Measurements from ENCODE around the gene C11orf21.
"Not testable (repeated sequence)": the region's sequence is repeated elsewhere in the genome, so short reads cannot be mapped to it uniquely, and the experiment has no call there.

Gene C11orf21

DNA sequence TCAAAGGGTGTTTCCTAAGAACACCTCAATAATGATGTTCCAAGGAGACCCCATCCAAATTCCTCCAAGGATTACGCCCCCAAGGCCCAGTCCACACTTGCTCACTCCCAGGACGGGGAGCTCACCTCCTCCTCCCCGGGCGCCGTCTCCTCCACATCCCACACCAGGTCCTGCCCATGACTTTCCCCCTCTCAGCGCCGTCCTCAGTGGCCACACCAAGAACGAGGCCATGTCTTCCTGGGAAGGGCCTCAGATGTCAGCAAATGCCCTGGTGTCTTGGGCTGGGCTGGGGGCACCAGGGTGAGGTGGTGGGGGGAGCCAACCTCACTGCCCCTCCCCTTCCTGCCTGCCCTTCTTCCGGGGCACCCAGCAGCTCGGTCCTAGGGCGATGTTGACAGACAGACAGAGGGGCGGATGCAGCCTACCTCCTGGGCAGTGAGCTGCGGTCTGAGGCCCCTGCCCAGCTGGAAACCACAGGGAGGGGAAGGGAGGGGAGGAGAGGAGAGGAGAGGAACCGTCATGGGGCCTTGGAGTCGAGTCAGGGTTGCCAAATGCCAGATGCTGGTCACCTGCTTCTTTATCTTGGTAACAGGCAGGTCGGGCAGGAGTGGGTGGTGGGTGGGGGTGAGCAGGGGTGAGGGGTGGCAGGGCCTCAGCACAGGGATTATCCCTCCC, at the start of gene C11orf21, which contains the start of gene TSPAN32:
C11orf21 (minus strand) TSS at position 288 of the 675 bp plus-strand sequence; CDS start at position 178, 110 bp downstream.
TSPAN32 (plus strand) TSS at position 383 of the 675 bp plus-strand sequence; CDS start at position 520, 137 bp downstream.
- DNase-seq, result peak; percentile 40

DNA sequence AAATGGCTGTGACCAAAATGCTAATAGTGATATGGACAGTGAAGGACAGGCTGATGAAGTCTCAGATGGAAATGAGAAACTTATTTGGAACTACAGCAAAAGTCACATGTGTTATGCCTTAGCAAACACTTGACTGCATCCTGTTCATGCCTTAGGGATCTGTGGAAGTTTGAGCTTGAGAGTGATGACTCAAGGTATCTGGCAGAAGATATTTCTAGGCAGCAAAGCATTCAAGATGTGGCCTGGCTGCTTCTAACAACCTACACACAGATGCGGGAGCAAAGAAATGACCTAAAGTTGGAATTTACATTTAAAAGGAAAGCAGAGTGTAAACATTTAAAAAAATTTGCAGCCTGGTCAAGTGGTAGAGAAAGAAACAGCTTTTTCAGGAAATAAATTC, 47.3 kb upstream of the C11orf21 start:
- no peak for DNase-seq

DNA sequence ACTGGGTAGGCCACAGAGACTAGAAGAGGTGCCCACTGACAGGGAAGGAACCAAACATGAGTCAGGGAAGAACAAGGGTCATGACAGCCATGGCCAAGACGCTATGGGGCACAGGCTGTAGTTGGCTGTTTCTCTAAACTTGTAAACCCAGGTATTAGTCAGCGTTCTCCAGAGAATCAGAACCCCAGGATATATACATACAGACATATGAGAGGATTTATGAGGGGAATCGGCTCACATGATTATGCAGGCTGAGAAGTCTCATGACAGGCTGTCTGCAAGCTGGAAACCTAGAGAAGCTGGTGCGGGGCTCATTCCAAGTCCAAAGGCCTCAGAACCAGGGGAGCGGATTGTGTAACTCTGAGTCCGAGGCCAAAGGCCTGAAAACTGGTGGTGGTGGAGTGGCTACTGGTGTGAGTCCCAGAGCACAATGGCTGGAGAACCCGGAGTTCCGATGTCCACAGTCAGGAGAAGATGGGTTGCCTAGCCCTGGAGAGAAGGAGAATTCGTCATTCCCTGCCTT, 45.7 kb upstream of the C11orf21 start:
- DNase-seq, result no peak

DNA sequence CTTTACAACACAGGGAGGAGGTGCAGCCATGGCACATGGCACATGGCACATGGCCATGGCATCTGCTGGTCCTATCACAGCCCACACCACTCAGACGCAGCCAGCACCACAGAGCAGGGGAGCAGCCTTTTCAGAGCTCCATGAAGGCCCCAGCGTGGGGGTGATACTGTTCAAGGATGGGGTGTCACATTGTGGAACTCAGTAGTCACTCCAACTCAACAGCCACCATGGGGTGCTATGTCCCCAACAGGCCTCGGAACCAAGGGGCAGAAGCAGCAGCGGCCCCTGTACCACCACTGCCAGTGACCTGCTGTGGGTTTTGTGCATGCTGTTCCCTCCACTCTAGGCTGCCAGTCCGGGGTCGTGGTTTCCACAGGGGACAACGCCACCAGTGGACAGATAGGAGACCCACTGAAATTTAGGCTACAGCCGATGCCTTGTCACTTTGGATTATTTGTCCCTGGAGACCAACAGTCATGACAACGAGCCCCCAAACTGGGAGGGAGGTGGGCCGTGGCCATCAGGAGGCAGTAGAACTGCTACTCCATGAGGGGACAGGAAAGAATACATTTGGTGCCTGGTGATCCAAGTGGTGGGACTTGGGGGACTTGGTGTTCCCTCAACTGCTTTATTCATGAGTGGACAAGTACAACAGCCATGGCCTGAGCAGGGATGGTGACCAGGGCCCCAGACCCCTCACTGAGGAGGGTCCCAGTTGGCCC, 45.0 kb upstream of the C11orf21 start:
- no peak for DNase-seq

DNA sequence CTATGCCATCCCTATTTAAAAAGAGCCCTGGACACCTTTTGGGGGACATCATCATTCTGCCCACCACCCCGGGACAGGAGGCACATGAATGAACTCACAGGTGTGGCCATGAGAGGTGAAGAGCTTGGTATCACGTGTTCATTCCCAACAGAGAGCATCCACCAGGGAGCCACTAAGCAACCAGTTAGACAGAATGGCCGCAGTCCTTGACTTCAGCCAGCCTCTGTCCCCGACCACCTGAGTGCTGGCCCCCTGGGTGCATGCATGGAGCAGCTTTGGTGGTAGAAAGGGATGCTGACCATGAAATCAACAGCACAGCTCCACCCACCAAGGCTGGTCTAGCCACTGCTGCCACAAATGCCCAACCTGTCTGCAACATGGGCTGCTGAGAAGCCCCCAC, 44.3 kb upstream of the C11orf21 start:
- no peak for DNase-seq

DNA sequence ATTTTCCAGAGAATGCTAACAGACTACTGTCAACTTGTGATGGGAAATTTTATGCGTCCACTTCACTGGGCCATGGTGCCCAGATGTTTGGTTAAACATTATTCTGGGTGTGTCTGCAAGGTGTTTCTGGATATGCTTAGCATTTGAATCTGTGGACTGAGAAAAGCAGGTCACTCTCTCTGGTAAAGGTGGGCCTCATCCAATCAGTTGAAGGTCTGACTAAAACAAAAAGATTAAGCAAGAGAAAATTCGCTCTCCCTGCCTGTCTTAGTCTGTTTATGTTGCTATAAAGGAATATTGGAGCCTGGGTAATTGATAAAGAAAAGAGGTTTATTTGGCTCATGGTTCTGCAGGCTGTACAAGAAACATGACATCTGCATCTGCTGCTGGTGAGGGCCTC, 43.3 kb upstream of the C11orf21 start:
- DNase-seq, result no peak

DNA sequence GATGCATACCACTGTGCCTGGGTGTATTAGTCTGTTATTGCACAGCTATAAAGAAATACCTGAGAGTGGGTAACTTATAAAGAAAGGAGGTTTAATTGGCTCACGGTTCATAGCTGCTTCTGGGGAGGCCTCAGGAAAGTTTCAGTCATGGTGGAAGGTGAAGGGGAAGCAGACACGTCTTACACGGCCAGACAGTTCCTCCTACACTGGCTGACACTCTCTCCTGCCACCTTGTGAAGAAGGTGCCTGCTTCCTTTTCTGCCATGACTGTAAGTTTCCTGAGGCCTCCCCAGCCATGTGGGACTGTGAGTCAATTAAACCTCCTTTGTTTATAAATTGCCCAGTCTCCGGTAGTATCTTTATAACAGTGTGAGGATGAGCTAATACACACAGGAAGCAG, 41.8 kb upstream of the C11orf21 start:
- DNase-seq, result no peak

DNA sequence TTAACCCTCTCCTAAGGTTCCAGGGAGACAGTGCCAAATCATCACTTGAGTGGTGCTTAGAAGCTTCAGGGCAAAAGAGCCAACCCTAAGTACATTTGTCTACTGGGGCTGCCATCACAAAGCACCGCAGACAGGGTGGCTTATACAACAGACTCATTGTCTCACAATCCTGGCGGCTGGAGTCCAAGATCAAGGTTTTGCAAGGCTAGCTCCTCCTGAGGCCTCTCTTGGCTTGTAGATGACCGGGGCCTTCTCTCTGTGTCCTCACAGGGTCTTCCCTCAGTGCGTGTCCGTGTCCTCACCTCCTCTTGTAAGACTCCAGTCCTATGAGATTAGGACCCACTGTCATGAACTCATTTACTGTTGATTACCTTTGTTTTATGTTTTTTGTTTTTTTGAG, 41.3 kb upstream of the C11orf21 start:
- DNase-seq, result no peak

DNA sequence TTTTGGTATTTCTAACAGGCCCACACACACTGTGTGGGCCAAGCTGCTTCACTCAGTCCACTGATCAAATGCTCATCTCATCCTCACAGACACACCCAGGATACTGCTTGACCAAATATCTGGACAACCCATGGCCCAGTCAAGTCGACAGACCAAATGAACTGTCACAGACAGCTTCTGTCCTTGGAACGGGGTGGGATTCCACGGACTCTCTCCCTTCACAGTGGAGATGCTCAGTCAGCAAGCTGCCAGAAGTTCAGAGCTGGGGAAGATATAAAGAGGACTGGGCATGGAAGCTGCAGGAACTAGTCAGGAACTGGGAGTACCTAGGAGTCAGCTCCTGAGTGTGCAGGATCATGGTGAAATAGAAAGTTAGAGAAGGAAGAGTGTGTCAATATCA, 40.8 kb upstream of the C11orf21 start:
- no peak for DNase-seq

DNA sequence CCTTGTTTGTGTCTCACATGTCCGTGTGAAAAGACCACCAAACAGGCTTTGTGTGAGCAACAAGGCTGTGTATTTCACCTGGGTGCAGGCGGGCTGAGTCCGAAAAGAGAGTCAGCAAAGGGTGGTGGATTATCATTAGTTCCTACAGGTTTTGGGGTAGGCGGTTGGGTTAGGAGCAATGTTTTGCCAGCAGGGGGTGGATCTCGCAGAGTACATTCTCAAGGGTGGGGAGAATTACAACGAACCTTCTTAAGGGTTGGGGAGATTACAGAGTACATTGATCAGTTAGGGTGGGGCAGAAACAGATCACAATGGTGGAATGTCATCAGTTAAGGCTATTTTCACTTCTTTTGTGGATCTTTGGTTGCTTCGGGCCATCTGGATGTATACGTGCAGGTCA, 37.0 kb upstream of the C11orf21 start:
- not testable (repeated sequence) for DNase-seq

DNA sequence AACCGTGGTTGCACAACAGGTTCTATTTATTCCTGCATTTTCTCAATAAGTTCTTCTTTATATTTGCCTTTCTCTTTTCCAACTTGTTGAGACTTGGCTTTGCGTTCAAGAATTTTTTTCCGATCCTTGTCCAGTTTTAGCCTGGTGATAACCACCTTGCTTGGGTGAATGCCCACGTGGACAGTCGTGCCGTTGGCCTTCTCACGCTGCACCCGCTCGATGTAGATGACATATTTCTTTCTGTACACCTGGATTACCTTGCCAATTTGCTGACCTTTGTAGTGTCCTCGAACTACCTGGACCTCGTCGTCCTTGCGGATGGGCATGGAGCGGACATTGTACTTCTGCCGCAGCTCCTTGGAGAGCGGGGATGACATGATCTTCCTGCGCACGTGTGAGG, 33.6 kb upstream of the C11orf21 start:
- DNase-seq, result not testable (repeated sequence)

DNA sequence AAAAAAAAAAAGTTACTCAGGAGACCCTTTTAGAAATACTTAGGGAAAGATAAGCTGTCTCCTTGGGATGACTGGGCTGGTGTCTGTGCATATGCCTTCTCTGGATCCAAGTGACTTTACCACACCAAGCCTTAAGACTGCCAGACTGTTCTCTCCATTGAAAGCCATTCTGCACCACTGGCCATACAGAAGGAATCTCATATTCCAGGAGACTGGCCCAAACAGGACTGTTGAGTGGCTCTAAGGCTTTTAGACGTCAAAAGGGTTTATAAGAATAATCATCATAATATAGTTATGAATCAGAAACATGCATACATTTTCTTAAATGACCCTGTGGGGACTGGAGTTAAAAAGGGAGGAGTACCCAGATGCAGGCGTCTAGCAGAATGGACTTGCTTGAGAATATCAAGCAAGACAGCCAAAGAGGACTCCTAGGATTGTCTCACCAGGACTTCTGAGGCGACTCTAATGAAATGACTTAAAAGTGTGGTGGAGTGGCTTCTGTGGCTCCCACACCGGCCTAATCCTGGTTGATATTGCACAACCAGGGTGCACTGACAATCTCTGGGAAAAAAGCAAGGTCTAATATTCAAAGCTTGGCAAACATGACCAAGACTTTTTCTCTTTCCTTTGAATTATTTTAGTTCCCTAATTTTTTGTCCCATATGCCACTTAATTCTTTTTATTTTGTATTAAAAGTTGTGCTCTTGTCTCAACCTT, 31.9 kb upstream of the C11orf21 start:
- not testable (repeated sequence) for DNase-seq

DNA sequence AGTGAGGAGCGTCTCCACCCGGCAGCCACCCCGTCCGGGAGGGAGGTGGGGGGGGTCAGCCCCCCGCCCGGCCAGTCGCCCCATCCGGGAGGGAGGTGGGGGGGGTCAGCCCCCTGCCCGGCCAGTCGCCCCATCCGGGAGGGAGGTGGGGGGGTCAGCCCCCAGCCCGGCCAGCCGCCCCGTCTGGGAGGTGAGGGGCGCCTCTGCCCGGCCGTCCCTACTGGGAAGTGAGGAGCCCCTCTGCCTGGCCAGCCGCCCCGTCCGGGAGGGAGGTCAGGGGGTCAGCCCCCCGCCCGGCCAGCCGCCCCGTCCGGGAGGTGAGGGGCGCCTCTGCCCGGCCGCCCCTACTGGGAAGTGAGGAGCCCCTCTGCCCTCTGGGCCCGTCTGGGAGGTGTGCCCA, 30.9 kb upstream of the C11orf21 start:
- DNase-seq, result not testable (repeated sequence)

DNA sequence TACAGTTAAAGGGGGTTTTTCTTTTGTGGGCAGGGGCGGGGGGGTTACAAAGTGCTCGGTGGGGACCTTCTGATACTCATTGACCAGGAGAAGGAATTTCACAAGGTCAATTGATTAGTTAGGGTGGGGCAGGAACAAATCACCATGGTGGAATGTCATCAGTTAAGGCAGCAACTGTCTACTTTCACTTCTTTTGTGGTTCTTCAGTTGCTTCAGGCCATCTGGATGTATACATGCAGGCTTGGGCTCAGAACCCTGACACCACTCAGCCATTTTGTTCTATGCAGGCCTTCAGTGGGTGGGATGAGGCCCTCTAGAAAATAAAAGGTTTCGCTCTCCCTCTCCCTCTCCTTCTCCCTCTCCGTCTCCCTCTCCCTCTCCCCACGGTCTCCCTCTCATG, 29.7 kb upstream of the C11orf21 start:
- DNase-seq, result no peak

DNA sequence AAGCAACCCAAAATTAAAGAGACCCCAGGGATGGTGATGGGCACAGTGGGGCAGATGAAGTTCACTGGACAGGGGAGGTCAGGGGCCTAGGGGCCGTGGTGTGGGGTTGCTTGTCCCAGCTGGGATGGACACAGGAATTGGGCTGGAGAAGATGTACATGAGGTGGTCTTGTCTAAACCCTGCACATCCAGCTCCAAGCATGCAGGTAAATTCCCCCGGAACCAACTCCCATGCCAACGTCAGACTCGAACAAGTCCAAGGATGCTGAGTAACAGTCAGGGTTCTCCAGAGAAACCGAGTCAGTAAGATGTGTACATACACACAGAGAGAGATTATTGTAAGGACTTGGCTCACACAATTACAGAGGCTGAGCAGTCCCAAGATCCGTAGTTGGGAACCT, 29.0 kb upstream of the C11orf21 start:
- no peak for DNase-seq

DNA sequence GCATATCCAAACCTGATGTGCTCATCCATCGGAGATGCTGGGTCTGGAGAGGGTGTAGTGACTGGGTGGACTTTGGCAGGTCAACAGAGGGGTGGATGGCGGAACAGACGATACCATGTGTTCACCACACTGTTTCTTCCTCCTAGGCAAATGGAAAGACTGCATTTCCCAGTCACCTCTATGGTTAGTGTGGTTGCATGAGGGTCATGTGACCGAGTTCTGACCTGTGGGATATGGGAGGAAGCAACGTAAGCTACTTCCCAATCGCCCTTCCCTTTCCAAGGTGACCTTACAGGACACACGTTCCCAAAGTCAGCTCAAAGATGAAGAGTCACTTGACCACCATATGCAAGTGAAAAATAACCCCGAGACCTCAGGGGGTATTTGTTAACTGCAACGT, 27.8 kb upstream of the C11orf21 start:
- no peak for DNase-seq

DNA sequence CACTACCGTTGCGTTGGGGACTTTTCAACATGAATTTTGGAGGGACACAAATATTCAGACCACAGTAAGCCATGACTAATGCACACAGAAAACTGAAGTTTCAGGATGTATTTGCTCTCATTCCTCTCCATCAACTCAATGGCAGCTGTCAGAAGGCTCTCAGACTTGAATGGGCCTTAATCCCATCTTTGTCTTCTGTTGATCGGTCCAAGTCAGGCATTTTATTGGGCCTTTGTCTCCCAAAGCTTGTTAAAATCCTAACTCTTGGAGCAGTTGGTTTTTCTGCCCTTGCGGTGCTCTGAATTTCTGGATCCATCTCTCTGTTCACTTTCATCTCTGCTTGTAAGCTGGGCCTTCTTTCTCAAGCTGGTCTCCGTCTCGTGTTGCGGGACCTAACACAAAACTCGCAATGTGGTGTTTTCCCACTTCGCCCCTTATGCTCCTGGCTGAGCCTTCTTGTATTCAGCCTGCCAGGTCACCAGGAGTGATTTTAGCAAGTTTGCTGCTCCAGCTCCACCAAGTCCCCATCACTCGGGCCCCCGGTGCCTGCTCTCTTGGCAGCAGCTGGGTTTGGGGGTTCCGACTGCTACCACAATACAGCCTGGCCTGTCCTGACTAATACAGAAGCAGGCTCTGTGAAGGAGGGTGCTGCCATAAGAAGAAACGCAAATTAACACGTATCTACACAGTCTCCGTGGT, 27.1 kb upstream of the C11orf21 start:
- no peak for DNase-seq

DNA sequence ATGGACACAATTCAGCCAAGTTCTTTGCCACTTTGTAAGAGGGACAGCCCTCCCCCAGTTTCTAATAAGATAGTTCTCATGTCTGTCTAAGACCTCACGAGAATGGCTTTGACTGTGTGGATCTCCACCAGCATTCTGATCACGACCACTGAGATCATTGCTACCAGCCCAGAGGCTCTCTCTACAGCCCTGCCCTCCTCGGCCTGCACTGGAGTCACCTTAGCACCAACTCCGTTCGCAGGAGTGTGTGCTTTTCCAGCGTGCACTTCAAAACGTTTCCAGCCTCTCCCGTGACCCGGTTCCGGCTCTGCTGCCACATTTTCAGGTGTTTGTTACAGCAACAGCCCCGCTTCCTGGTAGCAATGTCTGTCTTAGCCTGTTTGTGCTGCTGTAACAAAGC, 26.3 kb upstream of the C11orf21 start:
- no peak for DNase-seq

DNA sequence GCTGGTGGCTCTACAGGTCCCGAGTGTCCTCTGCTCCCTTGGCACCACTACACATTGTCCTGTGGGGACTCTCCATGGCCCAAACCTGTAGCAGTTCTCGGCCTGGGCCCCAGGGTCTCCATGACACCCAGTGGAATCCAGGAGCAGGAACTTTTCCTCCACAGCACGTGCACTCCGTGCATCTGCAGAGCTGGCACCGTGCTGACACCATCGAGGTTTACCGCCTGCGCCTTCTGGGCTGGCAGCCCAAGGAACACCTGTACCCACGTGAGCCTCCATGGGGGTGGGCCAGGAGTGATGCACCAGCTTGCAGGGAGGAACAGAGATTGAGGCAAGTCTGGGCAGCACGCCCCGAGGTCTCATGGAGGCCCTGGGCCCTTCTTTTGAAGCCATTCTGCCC, 25.3 kb upstream of the C11orf21 start:
- no peak for DNase-seq

DNA sequence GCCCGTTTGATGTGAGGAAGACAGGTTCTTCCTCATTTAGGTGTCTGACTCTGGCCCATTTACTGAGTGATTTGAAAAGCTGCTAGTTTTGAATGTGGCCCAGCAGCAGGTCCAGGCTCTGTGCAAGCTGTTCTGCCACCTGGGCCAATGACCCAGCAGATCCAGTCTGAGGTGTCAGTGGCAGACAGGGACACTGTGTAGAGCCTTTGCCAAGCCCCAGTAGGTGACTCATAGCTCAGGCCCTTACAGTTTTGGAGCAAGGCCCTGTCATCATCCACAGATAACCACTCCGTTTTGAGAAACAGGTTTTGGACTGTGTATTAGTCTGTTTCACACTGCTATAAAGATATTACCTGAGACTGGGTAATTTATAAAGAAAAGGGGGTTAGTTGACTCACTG, 24.0 kb upstream of the C11orf21 start:
- DNase-seq, result no peak

DNA sequence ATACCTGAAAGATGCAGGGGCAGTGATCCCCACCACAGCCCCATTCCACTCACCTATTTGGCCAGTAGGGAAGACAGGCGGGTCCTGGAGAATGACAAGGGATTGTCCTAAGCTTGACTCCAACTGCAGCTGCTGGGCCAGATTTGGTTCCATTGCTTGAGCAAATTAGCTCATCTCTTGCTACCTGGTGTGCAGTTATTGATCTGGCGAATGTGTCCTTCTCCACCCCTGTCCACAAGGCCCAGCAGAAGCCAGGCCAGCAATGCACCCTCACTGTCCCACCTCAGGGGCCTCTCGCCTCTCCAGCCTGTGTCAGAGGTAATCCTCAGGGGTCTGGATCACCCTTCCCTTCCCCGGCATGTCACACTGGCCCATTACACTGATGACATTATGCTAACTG, 23.4 kb upstream of the C11orf21 start:
- DNase-seq, result no peak

DNA sequence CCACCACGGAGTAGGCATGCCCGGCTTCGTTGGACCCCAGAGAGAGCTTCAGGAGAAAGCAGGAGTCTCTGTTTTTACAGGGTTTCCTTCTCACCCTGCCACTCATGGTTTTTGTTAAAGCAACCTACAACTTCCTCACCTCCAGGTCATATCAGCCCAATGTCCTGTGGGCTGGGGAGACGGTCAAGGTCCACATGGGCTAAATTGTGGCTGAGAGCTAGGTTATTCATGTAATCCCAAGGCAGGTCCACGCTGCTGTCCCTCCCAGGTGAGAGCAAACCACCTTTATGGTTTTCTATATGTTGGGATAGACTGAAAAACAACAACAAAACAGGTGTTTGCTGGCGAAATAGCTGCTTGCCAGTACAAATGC, 19.6 kb upstream of the C11orf21 start:
- DNase-seq, result no peak

Measured in NCI-H146 (cell line).